Caco-2 (cell line): ENCODE measurements around the gene CRB2. TPM values are rescaled to one million over a fixed set of nuclear protein-coding genes. Genes with fewer than 3 reads are reported as not detected.

Experiments
- BruUV-seq: library from RNA; stranded (reverse); fragments of 400-500 nt; replicated peaks from 2 replicates; lab custom pipeline; 2021; lab: Mats Ljungman, UMichigan
- CTCF ChIA-PET: fragments of 300-600 bp; sonication (Branson Sonifier 250); formaldehyde crosslinking; loops from one replicate; lab custom pipeline; 2022; ENCODE audit warnings: antibody characterized with exemption; lab: Charles Lee
- POLR2A ChIA-PET: fragments of 300-600 bp; sonication (Branson Sonifier 250); formaldehyde crosslinking; loops from one replicate; lab custom pipeline; 2022; ENCODE audit warnings: antibody characterized with exemption; lab: Charles Lee
- DNase-seq, 2 experiments: peaks; one replicate each; pipeline versions ENCODE4 v3.0.0 to v3.0.0-alpha.2; 2020 to 2022
- H3K27me3 ChIP-seq: replicated peaks from 2 replicates; pipeline ENCODE4 v1.6.0; 2011; ENCODE audit warnings: low read length; ENCODE audit not compliant: control insufficient read depth, insufficient read depth
- H3K36me3 ChIP-seq: 2 replicates; pipeline ENCODE4 v1.5.1; 2011; ENCODE audit warnings: low read length; ENCODE audit not compliant: control insufficient read depth, insufficient read depth
- H3K4me1 ChIP-seq: fragments of 250-450 bp; sonication (Bioruptor Pico); 2 replicates; pipeline ENCODE4 v1.5.1; 2020; ENCODE audit warnings: mild to moderate bottlenecking
- H3K4me3 ChIP-seq: 2 replicates; pipeline ENCODE4 v1.5.1; 2011; ENCODE audit warnings: low read depth, mild to moderate bottlenecking, control low read depth, low read length
- H3K9me3 ChIP-seq: fragments of 250-450 bp; sonication (Bioruptor Pico); 2 replicates; pipeline ENCODE4 v1.5.1; 2020; ENCODE audit warnings: mild to moderate bottlenecking, moderate library complexity
- H3K27ac Mint-ChIP-seq: one replicate; pipeline ENCODE4 v1.8.0; 2022; ENCODE audit warnings: mixed read lengths; ENCODE audit not compliant: unreplicated experiment
- H3K27me3 Mint-ChIP-seq: one replicate; pipeline ENCODE4 v1.8.0; 2022; ENCODE audit warnings: mixed read lengths; ENCODE audit not compliant: insufficient read depth, unreplicated experiment
- H3K36me3 Mint-ChIP-seq: one replicate; pipeline ENCODE4 v1.8.0; 2022; ENCODE audit warnings: mild to moderate bottlenecking, mixed read lengths; ENCODE audit not compliant: insufficient read depth, unreplicated experiment
- H3K4me1 Mint-ChIP-seq: one replicate; pipeline ENCODE4 v1.8.0; 2022; ENCODE audit warnings: low read depth, mixed read lengths; ENCODE audit not compliant: unreplicated experiment
- H3K4me3 Mint-ChIP-seq: one replicate; pipeline ENCODE4 v1.8.0; 2022; ENCODE audit warnings: mild to moderate bottlenecking, moderate library complexity, mixed read lengths; ENCODE audit not compliant: unreplicated experiment
- H3K9me3 Mint-ChIP-seq: one replicate; pipeline ENCODE4 v1.8.0; 2022; ENCODE audit warnings: mixed read lengths; ENCODE audit not compliant: unreplicated experiment
- CTCF ChIP-seq, 2 experiments: fragments of 200-600 bp in 1 of 2; IDR thresholded peaks; 1 replicate in 1 of 2; 2 replicates in 1 of 2; pipeline versions ENCODE4 v1.5.1 to v1.8.0; 2011 to 2022; ENCODE audit warnings: antibody characterized with exemption in 1 of 2, control low read depth in 1 of 2, inconsistent platforms in 1 of 2, low read depth in 1 of 2, low read length in 1 of 2, mild to moderate bottlenecking in 1 of 2, moderate library complexity in 1 of 2; ENCODE audit not compliant: insufficient read depth in 1 of 2, severe bottlenecking in 1 of 2, unreplicated experiment in 1 of 2
- intact Hi-C: fragments of 100-400 bp; cut with micrococcal nuclease; formaldehyde crosslinking; loops from one replicate; pipeline ENCODE4 v1.10.0; 2022; ENCODE audit not compliant: unreplicated experiment
- total RNA-seq: library from RNA; stranded (reverse); gene quantifications from 2 replicates; pipeline ENCODE4 v1.2.3, GENCODE V29; 2022

CRB2 gene
- total RNA-seq, 1 experiment from 2014 or later, result 0.34 TPM

GRCh38 chr9:123336449-123336848 is 19.5 kb upstream of the CRB2 start:
- Histone ChIP-seq H3K4me3 (no peak overlapping the region), H3K27me3 (no peaks in the 10 kb centered on the region), H3K9me3 (no peaks in the 10 kb centered on the region), H3K4me1 (no peaks in the 10 kb centered on the region), H3K36me3 (no peaks in the 10 kb centered on the region)
- no peak for TF ChIP-seq CTCF (IDR thresholded peaks at IDR 0.05; ENCODE audit: insufficient read depth in 1 of 2, low read depth in 1 of 2, low read length in 1 of 2, severe bottlenecking in 1 of 2, unreplicated experiment in 1 of 2)
- intact Hi-C loops, result no loop called here
- H3K4me1 Mint-ChIP-seq, result no peaks in the 10 kb centered on the region
- no peak overlapping the region for H3K4me3 Mint-ChIP-seq
- no peaks in the 10 kb centered on the region for H3K27me3 Mint-ChIP-seq
- no peak for DNase-seq
- BruUV-seq, result no TSS peak
- H3K36me3 Mint-ChIP-seq, result no peaks in the 10 kb centered on the region
- CTCF ChIA-PET, result no interaction called here
- POLR2A ChIA-PET, result no interaction called here
- no peak overlapping the region for H3K27ac Mint-ChIP-seq
- no peaks in the 10 kb centered on the region for H3K9me3 Mint-ChIP-seq

- Histone ChIP-seq H3K4me3 (no peak overlapping the region), H3K27me3 (no peaks in the 10 kb centered on the region), H3K4me1 (no peaks in the 10 kb centered on the region), H3K9me3 (no peaks in the 10 kb centered on the region), H3K36me3 (no peaks in the 10 kb centered on the region)
- intact Hi-C loops, result no loop called here
- Mint-ChIP-seq H3K4me1 (no peaks in the 10 kb centered on the region), H3K27me3 (no peaks in the 10 kb centered on the region), H3K27ac (no peak overlapping the region), H3K36me3 (no peaks in the 10 kb centered on the region), H3K4me3 (no peak overlapping the region), H3K9me3 (no peaks in the 10 kb centered on the region)
- no peak for TF ChIP-seq CTCF (IDR thresholded peaks at IDR 0.05; ENCODE audit: insufficient read depth in 1 of 2, low read depth in 1 of 2, low read length in 1 of 2, severe bottlenecking in 1 of 2, unreplicated experiment in 1 of 2)
- no peak for DNase-seq
- POLR2A ChIA-PET, result no interaction called here
- CTCF ChIA-PET, result no interaction called here
- no TSS peak for BruUV-seq
Observed at GRCh38 chr9:123336959-123337358, 19.0 kb upstream of the CRB2 start.

- no peak for TF ChIP-seq CTCF (IDR thresholded peaks at IDR 0.05; ENCODE audit: insufficient read depth in 1 of 2, low read depth in 1 of 2, low read length in 1 of 2, severe bottlenecking in 1 of 2, unreplicated experiment in 1 of 2)
- POLR2A ChIA-PET, result no interaction called here
Observed at GRCh38 chr9:123337971-123338370, 18.0 kb upstream of the CRB2 start.

More at GRCh38 chr9:123337971-123338370, 18.0 kb upstream of the CRB2 start:
- Histone ChIP-seq H3K27me3 (no peaks in the 10 kb centered on the region), H3K9me3 (no peaks in the 10 kb centered on the region), H3K36me3 (no peaks in the 10 kb centered on the region), H3K4me3 (no peak overlapping the region), H3K4me1 (no peaks in the 10 kb centered on the region)
- no peaks in the 10 kb centered on the region for H3K9me3 Mint-ChIP-seq
- DNase-seq, result no peak
- no peak overlapping the region for H3K4me3 Mint-ChIP-seq
- no peaks in the 10 kb centered on the region for H3K36me3 Mint-ChIP-seq
- no TSS peak for BruUV-seq
- intact Hi-C loops, result no loop called here
- no peaks in the 10 kb centered on the region for H3K27me3 Mint-ChIP-seq
- no peak overlapping the region for H3K27ac Mint-ChIP-seq
- H3K4me1 Mint-ChIP-seq, result no peaks in the 10 kb centered on the region
- CTCF ChIA-PET, result interaction anchor here (0.9 kb wide), 1 partner anchor 12 kb away, joined by 7 read pairs; no protein-coding TSS in a partner anchor
